ENCODE results near the gene PRH2. TPM values are rescaled to one million over a fixed set of nuclear protein-coding genes. Genes with fewer than 3 reads are reported as not detected.

Gene PRH2
- not detected in 2 replicates for total RNA-seq
- polyA plus RNA-seq, result 0.36 TPM in 1 of 2 replicates, not detected in the other

DNA sequence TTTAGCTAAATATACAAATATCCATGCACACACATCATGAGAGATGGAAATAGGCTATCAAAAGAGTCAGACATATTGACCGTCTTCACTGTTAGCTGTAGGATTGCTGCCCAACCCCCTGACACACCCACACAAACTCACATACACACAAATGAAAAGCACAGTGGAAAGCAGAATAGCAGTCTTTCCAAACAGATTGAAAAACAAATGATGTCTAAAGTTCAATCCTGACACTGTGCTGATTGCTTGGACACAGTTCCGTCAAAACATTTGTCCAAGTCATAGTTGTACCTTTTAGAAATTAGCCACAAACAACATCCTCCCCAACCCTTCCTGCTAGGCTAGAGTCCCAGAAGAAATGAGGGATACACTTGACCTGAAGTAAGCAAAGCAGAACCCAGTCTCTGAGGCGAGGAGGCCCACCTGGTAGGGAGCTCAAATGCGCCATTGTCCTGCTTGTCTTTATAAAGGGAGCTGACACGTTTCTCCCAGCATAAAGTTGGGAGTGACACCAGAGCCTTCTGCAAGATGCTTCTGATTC lies at the start of gene PRH2:
PRH2 (plus strand) TSS at position 491 of the 541 bp plus-strand sequence; CDS start at position 529, 38 bp downstream.
- H3K4me3 ChIP-seq, result no peak within 1 kb of the TSS
- H3K9me3 ChIP-seq (ENCODE audit: low read depth), result no peaks in the 10 kb centered on the region
- H3K4me2 ChIP-seq, result no peak within 1 kb of the TSS
- H3K9me2 ChIP-seq (replicated peaks; ENCODE audit: insufficient read depth), result no peaks in the 10 kb centered on the region
- H4K20me1 ChIP-seq (ENCODE audit: insufficient read depth, poor library complexity, severe bottlenecking), result no peaks in the 10 kb centered on the region
- H3K79me2 ChIP-seq, result no peaks in the 10 kb centered on the region
- 91% methylated on average over 5 of the region's 5 CpGs for WGBS (ENCODE audit: low lambda C conversion rate, missing lambda C conversion rate)
- no peak within 1 kb of the TSS for H2AFZ ChIP-seq
- no peaks in the 10 kb centered on the region for H3K36me3 ChIP-seq (replicated peaks; ENCODE audit: insufficient read depth, low read depth)
- no peak within 1 kb of the TSS for H3K27ac ChIP-seq
- no peaks in the 10 kb centered on the region for H3K4me1 ChIP-seq (ENCODE audit: insufficient read depth)
- TF ChIP-seq EZH2phosphoT487 (IDR thresholded peaks at IDR 0.05; ENCODE audit: low read depth, severe bottlenecking, unreplicated experiment) (no peak), EZH2 (IDR thresholded peaks at IDR 0.05; ENCODE audit: borderline replicate concordance) (no peak), CTCF (IDR thresholded peaks at IDR 0.05; ENCODE audit: poor library complexity) (no peak)
- DNase-seq (ENCODE audit: low spot score), result no peak
- H3K27me3 ChIP-seq, result no peaks in the 10 kb centered on the region

DNA sequence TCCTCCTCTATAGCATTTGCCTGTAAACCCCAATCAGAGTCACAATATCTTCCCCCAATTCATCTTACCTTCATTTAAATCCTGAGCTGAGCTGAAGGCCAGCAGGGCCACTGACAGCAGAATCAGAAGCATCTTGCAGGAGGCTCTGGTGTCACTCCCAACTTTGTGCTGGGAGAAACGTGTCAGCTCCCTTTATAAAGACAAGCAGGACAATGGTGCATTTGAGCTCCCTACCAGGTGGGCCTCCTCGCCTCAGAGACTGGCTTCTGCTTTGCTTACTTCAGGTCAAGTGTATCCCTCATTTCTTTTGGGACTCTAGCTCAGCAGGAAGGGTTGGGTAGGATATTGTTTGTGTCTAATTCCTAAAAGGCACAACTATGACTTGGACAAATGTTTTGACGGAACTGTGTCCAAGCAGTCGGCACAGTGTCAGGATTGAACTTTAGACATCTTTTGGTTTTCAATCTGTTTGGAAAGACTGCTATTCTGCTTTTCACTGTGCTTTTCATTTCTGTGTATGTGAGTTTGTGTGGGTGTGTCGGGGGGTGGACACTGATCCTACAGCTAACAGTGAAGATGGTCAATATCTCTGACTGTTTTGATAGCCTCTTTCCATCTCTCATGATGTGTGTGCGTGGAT lies 44.8 kb upstream of the PRH2 start, which contains the start of gene PRH1:
PRH1 (minus strand) TSS at position 170 of the 640 bp plus-strand sequence; CDS start at position 132, 38 bp downstream.
- Histone ChIP-seq H4K20me1 (ENCODE audit: insufficient read depth, poor library complexity, severe bottlenecking) (no peaks in the 10 kb centered on the region), H3K9me2 (replicated peaks; ENCODE audit: insufficient read depth) (no peaks in the 10 kb centered on the region), H3K4me3 (no peak within 1 kb of the TSS), H3K27ac (no peak within 1 kb of the TSS), H2AFZ (no peak within 1 kb of the TSS), H3K79me2 (no peaks in the 10 kb centered on the region), H3K4me1 (ENCODE audit: insufficient read depth) (no peaks in the 10 kb centered on the region), H3K36me3 (replicated peaks; ENCODE audit: insufficient read depth, low read depth) (no peaks in the 10 kb centered on the region), H3K27me3 (no peaks in the 10 kb centered on the region), H3K9me3 (ENCODE audit: low read depth) (no peaks in the 10 kb centered on the region), H3K4me2 (no peak within 1 kb of the TSS)
- TF ChIP-seq EZH2 (IDR thresholded peaks at IDR 0.05; ENCODE audit: borderline replicate concordance) (no peak), CTCF (IDR thresholded peaks at IDR 0.05; ENCODE audit: poor library complexity) (no peak), EZH2phosphoT487 (IDR thresholded peaks at IDR 0.05; ENCODE audit: low read depth, severe bottlenecking, unreplicated experiment) (no peak)
- WGBS (ENCODE audit: low lambda C conversion rate, missing lambda C conversion rate), result 90% methylated on average over 6 of the region's 6 CpGs
- DNase-seq (ENCODE audit: low spot score), result no peak

GRCh38 chr12:10889226-10889625 lies 39.8 kb upstream of the PRH2 start:
- TF ChIP-seq CTCF (IDR thresholded peaks at IDR 0.05; ENCODE audit: poor library complexity), result no peak
- no peak for TF ChIP-seq EZH2 (IDR thresholded peaks at IDR 0.05; ENCODE audit: borderline replicate concordance)
- TF ChIP-seq EZH2phosphoT487 (IDR thresholded peaks at IDR 0.05; ENCODE audit: low read depth, severe bottlenecking, unreplicated experiment), result no peak
- Histone ChIP-seq H4K20me1 (ENCODE audit: insufficient read depth, poor library complexity, severe bottlenecking) (no peaks in the 10 kb centered on the region), H3K4me1 (ENCODE audit: insufficient read depth) (peaks cover 23% of the 10 kb centered on the region)

More at GRCh38 chr12:10889226-10889625, 39.8 kb upstream of the PRH2 start:
- H3K9me3 ChIP-seq (ENCODE audit: low read depth), result no peaks in the 10 kb centered on the region
- H3K27ac ChIP-seq, result no peak overlapping the region
- H3K27me3 ChIP-seq, result no peaks in the 10 kb centered on the region
- H3K36me3 ChIP-seq (replicated peaks; ENCODE audit: insufficient read depth, low read depth), result no peaks in the 10 kb centered on the region
- no peaks in the 10 kb centered on the region for H3K79me2 ChIP-seq
- no peak overlapping the region for H3K4me2 ChIP-seq
- no peak overlapping the region for H3K4me3 ChIP-seq
- no peak overlapping the region for H2AFZ ChIP-seq
- DNase-seq (ENCODE audit: low spot score), result no peak
- H3K9me2 ChIP-seq (replicated peaks; ENCODE audit: insufficient read depth), result no peaks in the 10 kb centered on the region
